Ishikawa (cell line): Measurements from ENCODE around the gene APBA2.

Experiments used
- CEBPB ChIP-seq: IDR thresholded peaks from 2 replicates; pipeline ENCODE4 v1.6.1; 2012
- CREB1 ChIP-seq: IDR thresholded peaks from 2 replicates; pipeline ENCODE4 v1.6.1; 2012; ENCODE audit warnings: low read depth
- EGR1 ChIP-seq: IDR thresholded peaks from 2 replicates; pipeline ENCODE4 v1.6.1; 2012
- EP300 ChIP-seq: IDR thresholded peaks from 2 replicates; pipeline ENCODE4 v1.6.1; 2012; ENCODE audit warnings: borderline replicate concordance
- FOXM1 ChIP-seq: IDR thresholded peaks from 2 replicates; pipeline ENCODE4 v1.6.1; 2012; ENCODE audit warnings: low read depth, borderline replicate concordance
- MAX ChIP-seq: IDR thresholded peaks from 2 replicates; pipeline ENCODE4 v1.6.1; 2012
- NFIC ChIP-seq: IDR thresholded peaks from 2 replicates; pipeline ENCODE4 v1.6.1; 2012
- RAD21 ChIP-seq: IDR thresholded peaks from 2 replicates; pipeline ENCODE4 v1.6.1; 2012; ENCODE audit warnings: low read depth
- REST ChIP-seq: IDR thresholded peaks from 2 replicates; pipeline ENCODE4 v1.6.1; 2012; ENCODE audit warnings: low read depth, mild to moderate bottlenecking
- TAF1 ChIP-seq: IDR thresholded peaks from 2 replicates; pipeline ENCODE4 v1.6.1; 2012; ENCODE audit warnings: low read depth, mild to moderate bottlenecking
- TCF12 ChIP-seq: IDR thresholded peaks from 2 replicates; pipeline ENCODE4 v1.6.1; 2012; ENCODE audit warnings: low read depth
- TEAD4 ChIP-seq: IDR thresholded peaks from 2 replicates; pipeline ENCODE4 v1.6.1; 2012
- USF1 ChIP-seq: IDR thresholded peaks from 2 replicates; pipeline ENCODE4 v1.6.1; 2012
- YY1 ChIP-seq: IDR thresholded peaks from 2 replicates; pipeline ENCODE4 v1.6.1; 2012; ENCODE audit warnings: low read depth
- ZBTB7A ChIP-seq: IDR thresholded peaks from 2 replicates; pipeline ENCODE4 v1.6.1; 2012; ENCODE audit warnings: low read depth

The APBA2 gene

GRCh38 chr15:29131840-29132420, 246.2 kb downstream of the APBA2 start:
- TF ChIP-seq TEAD4 (no peak), CEBPB (no peak), EGR1 (no peak), NFIC (no peak), RAD21 (no peak), TCF12 (no peak), EP300 (no peak), REST (no peak), ZBTB7A (no peak), MAX (no peak), CREB1 (no peak), YY1 (no peak), USF1 (no peak), FOXM1 (no peak), TAF1 (no peak)

- TF ChIP-seq RAD21 (no peak), CEBPB (no peak), EGR1 (no peak), TEAD4 (no peak), REST (no peak), ZBTB7A (no peak), FOXM1 (no peak), TAF1 (no peak), USF1 (no peak), NFIC (no peak), TCF12 (no peak), YY1 (no peak), EP300 (no peak), CREB1 (no peak), MAX (no peak)
These were observed 247.0 kb downstream of the APBA2 start for GRCh38 chr15:29132735-29133181.

GRCh38 chr15:29133321-29133720, 247.5 kb downstream of the APBA2 start:
- TF ChIP-seq TEAD4 (no peak), TCF12 (no peak), EGR1 (no peak), MAX (no peak), REST (no peak), USF1 (no peak), NFIC (no peak), FOXM1 (no peak), EP300 (no peak), ZBTB7A (no peak), RAD21 (no peak), TAF1 (no peak), CEBPB (no peak), CREB1 (no peak), YY1 (no peak)

- TF ChIP-seq REST: no peak
- TF ChIP-seq EP300: no peak
- no peak for TF ChIP-seq TAF1
- no peak for TF ChIP-seq TEAD4
These were observed 248.0 kb downstream of the APBA2 start for GRCh38 chr15:29133791-29134190.
